ENCODE measurements around the gene ALOX15. TPM values are rescaled to one million over a fixed set of nuclear protein-coding genes. Genes with fewer than 3 reads are reported as not detected.
"Not testable (repeated sequence)": the region's sequence is repeated elsewhere in the genome, so short reads cannot be mapped to it uniquely, and the experiment has no call there.

The ALOX15 gene
- total and polyA plus RNA-seq, 7 donors = 0.28 to 0.81 (median 0.60) TPM; not detected in 2

DNA sequence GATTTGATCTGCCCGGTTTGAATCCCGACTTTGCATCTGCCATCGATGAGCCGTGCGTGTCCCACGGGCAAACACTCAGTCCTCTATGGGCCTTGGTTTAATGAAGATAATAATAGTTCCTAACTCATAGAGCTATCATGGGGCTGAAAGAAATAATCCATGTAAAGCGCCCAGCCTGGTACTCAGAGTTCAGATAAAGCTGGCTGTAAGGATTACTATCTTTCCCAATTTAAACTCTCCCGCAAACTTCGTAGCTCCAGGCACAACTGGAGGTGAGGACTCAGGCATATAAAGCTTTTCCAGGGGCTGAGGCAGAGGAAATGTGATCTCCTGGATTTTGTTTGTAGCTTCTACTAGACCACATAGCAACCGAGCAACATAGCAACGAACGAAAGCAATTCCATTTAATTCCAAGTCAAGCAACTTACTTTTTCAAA lies 16.3 kb downstream of the ALOX15 start:
- WGBS, 2 donors = 72 to 86% methylated on average over 12 of the region's 12 CpGs

DNA sequence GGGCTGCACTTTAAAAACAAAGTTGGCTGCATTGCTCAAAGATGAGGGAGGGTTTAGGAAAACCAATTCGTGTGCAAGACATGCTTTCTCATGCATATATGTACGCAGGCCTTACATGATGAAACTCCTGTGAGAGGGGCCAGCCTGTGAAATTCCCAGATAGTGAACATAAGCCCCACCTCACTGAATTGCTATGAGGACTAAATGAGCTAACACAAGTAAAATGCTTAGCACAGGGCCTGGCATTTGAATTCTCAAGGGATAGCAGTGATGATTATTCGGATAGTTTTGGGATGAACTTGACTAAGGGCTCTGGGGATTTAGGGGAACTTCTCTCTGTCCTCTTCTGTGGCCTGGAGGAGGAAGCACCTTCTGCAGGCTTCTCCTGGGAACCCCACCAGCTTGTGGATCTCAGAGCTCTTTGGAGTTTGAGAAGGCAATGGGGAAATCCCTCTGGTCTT lies 17.0 kb downstream of the ALOX15 start:
- 76% methylated on average over 3 of the region's 3 CpGs for WGBS, 2 donors
- H3K4me1 ChIP-seq = peaks cover 0 to 11% (median 5%) of the 10 kb centered on the region in 4 donors
- intact Hi-C loops (cut with DNase I); H3K27me3 ChIP-seq; H3K9me3 ChIP-seq; H3K4me3 ChIP-seq; H3K27ac ChIP-seq; H3K36me3 ChIP-seq; DNase-seq: not testable (repeated sequence)

More for the DNA sequence above, 16.3 kb downstream of the ALOX15 start:
- no peak overlapping the region for H3K27ac ChIP-seq
- DNase-seq = no peak
- peaks cover 0 to 5% (median 3%) of the 10 kb centered on the region in 4 donors for H3K9me3 ChIP-seq
- no peaks in the 10 kb centered on the region for H3K36me3 ChIP-seq
- H3K4me3 ChIP-seq = no peak overlapping the region
- no peak for TF ChIP-seq POLR2A (IDR thresholded peaks at IDR 0.05)
- TF ChIP-seq POLR2AphosphoS5 (IDR thresholded peaks at IDR 0.05) = no peak
- TF ChIP-seq EP300 (IDR thresholded peaks at IDR 0.05) = no peak
- TF ChIP-seq, protein P1, sequence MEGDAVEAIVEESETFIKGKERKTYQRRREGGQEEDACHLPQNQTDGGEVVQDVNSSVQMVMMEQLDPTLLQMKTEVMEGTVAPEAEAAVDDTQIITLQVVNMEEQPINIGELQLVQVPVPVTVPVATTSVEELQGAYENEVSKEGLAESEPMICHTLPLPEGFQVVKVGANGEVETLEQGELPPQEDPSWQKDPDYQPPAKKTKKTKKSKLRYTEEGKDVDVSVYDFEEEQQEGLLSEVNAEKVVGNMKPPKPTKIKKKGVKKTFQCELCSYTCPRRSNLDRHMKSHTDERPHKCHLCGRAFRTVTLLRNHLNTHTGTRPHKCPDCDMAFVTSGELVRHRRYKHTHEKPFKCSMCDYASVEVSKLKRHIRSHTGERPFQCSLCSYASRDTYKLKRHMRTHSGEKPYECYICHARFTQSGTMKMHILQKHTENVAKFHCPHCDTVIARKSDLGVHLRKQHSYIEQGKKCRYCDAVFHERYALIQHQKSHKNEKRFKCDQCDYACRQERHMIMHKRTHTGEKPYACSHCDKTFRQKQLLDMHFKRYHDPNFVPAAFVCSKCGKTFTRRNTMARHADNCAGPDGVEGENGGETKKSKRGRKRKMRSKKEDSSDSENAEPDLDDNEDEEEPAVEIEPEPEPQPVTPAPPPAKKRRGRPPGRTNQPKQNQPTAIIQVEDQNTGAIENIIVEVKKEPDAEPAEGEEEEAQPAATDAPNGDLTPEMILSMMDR (IDR thresholded peaks at IDR 0.05) = no peak
- intact Hi-C loops (cut with DNase I) = loop anchor here (5.0 kb wide), 1 partner anchor 203 kb away; no protein-coding TSS in a partner anchor
- peaks cover 0 to under 1% (median 0%) of the 10 kb centered on the region in 3 donors for H3K27me3 ChIP-seq
- H3K4me1 ChIP-seq = peaks cover 0 to 11% (median 5%) of the 10 kb centered on the region in 4 donors

DNA sequence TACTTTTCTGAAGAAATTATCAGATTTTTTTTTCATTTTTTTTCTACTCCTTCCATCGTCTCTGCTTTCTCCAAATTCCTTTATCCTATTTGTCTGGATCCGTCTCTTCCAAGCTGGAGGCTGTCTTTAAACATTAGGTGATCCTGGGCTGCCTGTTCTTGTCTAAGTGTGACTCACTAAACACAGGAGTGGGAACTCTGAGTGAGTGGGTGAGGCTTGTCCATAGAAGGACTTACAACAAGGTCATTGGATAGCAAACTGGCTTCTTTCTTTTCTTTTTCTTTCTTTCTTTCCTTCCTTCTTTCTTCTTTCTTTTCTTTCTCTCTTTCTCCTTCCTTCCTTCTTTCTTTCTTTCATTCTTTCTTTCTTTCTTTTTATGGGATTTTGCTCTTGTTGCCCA lies 18.2 kb downstream of the ALOX15 start:
- TF ChIP-seq, protein P1 (IDR thresholded peaks at IDR 0.05) = no peak
- TF ChIP-seq POLR2AphosphoS5 (IDR thresholded peaks at IDR 0.05) (no peak), POLR2A (IDR thresholded peaks at IDR 0.05) (no peak), EP300 (IDR thresholded peaks at IDR 0.05) (no peak)
- Histone ChIP-seq H3K36me3 (no peaks in the 10 kb centered on the region), H3K27me3 (peaks cover 0 to 1% (median 0%) of the 10 kb centered on the region in 3 donors), H3K4me1 (peaks cover 0 to 11% (median 5%) of the 10 kb centered on the region in 4 donors), H3K4me3 (no peak overlapping the region), H3K27ac (no peak overlapping the region), H3K9me3 (peaks cover 0 to 5% (median 3%) of the 10 kb centered on the region in 4 donors)
- intact Hi-C loops (cut with DNase I) = no loop called here
- DNase-seq = no peak
- WGBS, 2 donors = 82 to 87% methylated on average over 2 of the region's 2 CpGs

DNA sequence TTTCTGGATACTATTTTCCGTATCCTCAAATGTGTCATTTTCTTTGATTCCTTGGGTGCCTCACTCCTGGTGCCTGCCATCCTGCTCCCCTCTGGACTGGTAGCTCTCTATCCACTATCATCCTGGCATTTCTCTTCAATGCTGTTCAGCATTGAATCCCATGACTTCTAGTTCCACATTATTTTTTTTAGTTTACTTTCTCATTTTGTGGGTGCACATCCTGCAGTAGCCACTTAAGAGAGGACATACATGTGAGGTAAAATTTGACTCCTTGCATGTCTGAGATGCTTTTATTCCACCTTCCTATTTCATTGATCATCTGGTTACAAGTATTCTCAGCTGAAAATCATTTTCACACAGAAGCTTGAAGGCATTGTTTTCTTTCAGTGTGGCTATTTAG lies 19.1 kb downstream of the ALOX15 start:
- no peak overlapping the region for H3K4me3 ChIP-seq
- no peak overlapping the region for H3K27ac ChIP-seq
- H3K27me3 ChIP-seq = peaks cover 0 to 10% (median 0%) of the 10 kb centered on the region in 3 donors
- intact Hi-C loops (cut with DNase I) = no loop called here
- H3K4me1 ChIP-seq = peaks cover 0 to 11% (median 5%) of the 10 kb centered on the region in 4 donors
- 97 to 98% methylated on average over 1 of the region's 1 CpG for WGBS, 2 donors
- no peak for DNase-seq
- TF ChIP-seq POLR2A (IDR thresholded peaks at IDR 0.05) (no peak), POLR2AphosphoS5 (IDR thresholded peaks at IDR 0.05) (no peak), EP300 (IDR thresholded peaks at IDR 0.05) (no peak)
- TF ChIP-seq, protein P1 (IDR thresholded peaks at IDR 0.05) = no peak
- no peaks in the 10 kb centered on the region for H3K36me3 ChIP-seq
- peaks cover 0 to 5% (median 3%) of the 10 kb centered on the region in 4 donors for H3K9me3 ChIP-seq

DNA sequence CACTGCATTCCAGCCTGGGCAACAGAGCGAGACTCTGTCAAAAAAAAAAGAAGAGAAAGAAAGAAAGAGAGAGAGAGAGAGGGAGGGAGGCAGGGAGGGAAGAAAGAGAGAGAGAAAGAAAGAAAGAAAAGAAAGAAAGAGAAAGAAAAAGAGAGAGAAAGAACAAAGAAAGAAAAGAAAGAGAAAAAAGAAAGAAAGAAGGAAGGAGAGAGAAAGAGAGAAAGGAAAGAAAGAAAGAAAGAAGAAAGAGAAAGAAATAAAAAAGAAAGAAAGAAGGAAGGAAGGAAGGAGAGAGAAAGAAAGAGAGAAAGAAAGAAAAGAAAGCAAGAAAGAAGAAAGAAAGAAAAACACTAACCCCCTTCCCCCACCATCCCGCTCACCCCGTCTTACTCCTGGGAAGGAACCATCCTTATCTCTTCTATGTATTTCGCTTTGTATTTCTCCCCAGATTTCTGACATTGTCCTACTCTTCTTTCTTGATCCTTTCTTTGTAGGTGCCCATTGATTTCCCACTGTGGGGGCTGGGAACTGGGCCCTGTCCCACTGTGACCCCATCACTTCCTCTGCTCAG lies 20.9 kb downstream of the ALOX15 start:
- Histone ChIP-seq H3K27ac (no peak overlapping the region), H3K9me3 (peaks cover 0 to 5% (median 3%) of the 10 kb centered on the region in 4 donors), H3K27me3 (peaks cover 0 to 17% (median 0%) of the 10 kb centered on the region in 3 donors), H3K4me1 (peaks cover 0 to 8% (median 2%) of the 10 kb centered on the region in 4 donors), H3K36me3 (no peaks in the 10 kb centered on the region), H3K4me3 (no peak overlapping the region)
- 92 to 94% methylated on average over 4 of the region's 4 CpGs for WGBS, 2 donors
- intact Hi-C loops (cut with DNase I) = no loop called here
- TF ChIP-seq EP300 (IDR thresholded peaks at IDR 0.05) = no peak
- TF ChIP-seq, protein P1 (IDR thresholded peaks at IDR 0.05) = no peak
- no peak for TF ChIP-seq POLR2AphosphoS5 (IDR thresholded peaks at IDR 0.05)
- TF ChIP-seq POLR2A (IDR thresholded peaks at IDR 0.05) = no peak
- DNase-seq = no peak
